Trophoblast cell (in vitro differentiated cells and primary cell): ENCODE measurements around the gene SHROOM4.

Experiments used
- DNase-seq, 2 donors: peaks; one replicate each; pipeline ENCODE4 v3.0.0-alpha.2; 2016
- H2AFZ ChIP-seq: 2 replicates; pipeline ENCODE4 v1.6.1; 2013; ENCODE audit warnings: low read length, moderate library complexity, mild to moderate bottlenecking; ENCODE audit not compliant: insufficient read depth, poor library complexity
- H2AK5ac ChIP-seq: 2 replicates; pipeline ENCODE4 v1.6.1; 2013; ENCODE audit warnings: mild to moderate bottlenecking, low read length
- H2BK120ac ChIP-seq: 2 replicates; pipeline ENCODE4 v1.6.1; 2013; ENCODE audit warnings: low read length, mild to moderate bottlenecking, moderate library complexity; ENCODE audit not compliant: insufficient read depth, poor library complexity
- H2BK12ac ChIP-seq: 2 replicates; pipeline ENCODE4 v1.6.1; 2013; ENCODE audit warnings: mild to moderate bottlenecking, low read length, moderate library complexity
- H2BK5ac ChIP-seq: 2 replicates; pipeline ENCODE4 v1.6.1; 2013; ENCODE audit warnings: low read length, low read depth, moderate library complexity, mild to moderate bottlenecking; ENCODE audit not compliant: poor library complexity
- H3K14ac ChIP-seq: 2 replicates; pipeline ENCODE4 v1.6.1; 2013; ENCODE audit warnings: mild to moderate bottlenecking, low read length
- H3K18ac ChIP-seq: 2 replicates; pipeline ENCODE4 v1.6.1; 2013; ENCODE audit warnings: mild to moderate bottlenecking, low read length
- H3K23ac ChIP-seq: 2 replicates; pipeline ENCODE4 v1.6.1; 2013; ENCODE audit warnings: low read length
- H3K27ac ChIP-seq: 2 replicates; pipeline ENCODE4 v1.5.1; 2013; ENCODE audit warnings: low read depth, mild to moderate bottlenecking, inconsistent platforms, low read length, moderate library complexity
- H3K27me3 ChIP-seq: 2 replicates; pipeline ENCODE4 v1.6.1; 2013; ENCODE audit warnings: inconsistent platforms, mild to moderate bottlenecking, low read length, moderate library complexity; ENCODE audit not compliant: insufficient read depth
- H3K36me3 ChIP-seq, 2 experiments: 1 replicate in 1 of 2; 2 replicates in 1 of 2; pipeline ENCODE4 v1.6.1; 2013; ENCODE audit warnings: low read length in 2 of 2, mild to moderate bottlenecking in 2 of 2, moderate library complexity in 1 of 2; ENCODE audit not compliant: insufficient read depth in 2 of 2, control insufficient read depth in 1 of 2
- H3K4ac ChIP-seq: 2 replicates; pipeline ENCODE4 v1.6.1; 2013; ENCODE audit warnings: low read depth, mild to moderate bottlenecking, low read length, moderate library complexity
- H3K4me1 ChIP-seq, 2 experiments: 1 replicate in 1 of 2; 2 replicates in 1 of 2; pipeline ENCODE4 v1.6.1; 2013; ENCODE audit warnings: low read length in 2 of 2, mild to moderate bottlenecking in 2 of 2, moderate library complexity in 1 of 2; ENCODE audit not compliant: insufficient read depth in 2 of 2, control insufficient read depth in 1 of 2
- H3K4me2 ChIP-seq: 2 replicates; pipeline ENCODE4 v1.6.1; 2013; ENCODE audit warnings: inconsistent platforms, mild to moderate bottlenecking, low read length, moderate library complexity
- H3K4me3 ChIP-seq: 2 replicates; pipeline ENCODE4 v1.5.1; 2013; ENCODE audit warnings: mild to moderate bottlenecking, low read depth, low read length, inconsistent platforms
- H3K79me1 ChIP-seq: one replicate; pipeline ENCODE4 v1.6.1; 2013; ENCODE audit warnings: low read length
- H3K79me2 ChIP-seq: 2 replicates; pipeline ENCODE4 v1.6.1; 2013; ENCODE audit warnings: low read length, mild to moderate bottlenecking; ENCODE audit not compliant: control insufficient read depth, insufficient read depth, poor library complexity
- H3K9ac ChIP-seq: 2 replicates; pipeline ENCODE4 v1.6.1; 2013; ENCODE audit warnings: mild to moderate bottlenecking, low read length
- H3K9me3 ChIP-seq: 2 replicates; pipeline ENCODE4 v1.6.1; 2013; ENCODE audit warnings: low read depth, mild to moderate bottlenecking, control low read depth, inconsistent platforms, low read length; ENCODE audit not compliant: insufficient read depth
- H4K12ac ChIP-seq: 2 replicates; pipeline ENCODE4 v1.6.1; 2013; ENCODE audit warnings: low read depth, mild to moderate bottlenecking, low read length, moderate library complexity
- H4K8ac ChIP-seq: 2 replicates; pipeline ENCODE4 v1.6.1; 2013; ENCODE audit warnings: low read depth, mild to moderate bottlenecking, low read length, moderate library complexity
- H4K91ac ChIP-seq: one replicate; pipeline ENCODE4 v1.6.1; 2013; ENCODE audit warnings: low read depth, mild to moderate bottlenecking, low read length, moderate library complexity
- WGBS: extraction: QIAGEN DNeasy Blood & Tissue Kit; methylation state at CpG from one replicate; pipeline ENCODE4 v1.1.7; 2013; ENCODE audit warnings: missing lambda C conversion rate; ENCODE audit not compliant: insufficient read length, insufficient coverage; ENCODE audit errors: extremely low coverage; 5-methylcytosine and 5-hydroxymethylcytosine counted together

Gene SHROOM4

GRCh38 chrX:50780144-50780543 is 33.9 kb downstream of the SHROOM4 start:
- Histone ChIP-seq H3K4ac (no peak overlapping the region), H3K9me3 (no peaks in the 10 kb centered on the region), H3K9ac (no peak overlapping the region), H3K4me3 (no peak overlapping the region), H3K27ac (no peak overlapping the region), H2AFZ (no peak overlapping the region), H3K4me1 (peaks cover 2 to 4% of the 10 kb centered on the region in 2 experiments), H3K36me3 (no peaks in the 10 kb centered on the region), H3K23ac (no peak overlapping the region), H2AK5ac (no peak overlapping the region), H3K79me1 (no peaks in the 10 kb centered on the region), H3K18ac (no peak overlapping the region), H3K27me3 (no peaks in the 10 kb centered on the region), H4K8ac (no peak overlapping the region), H2BK12ac (no peak overlapping the region), H4K91ac (no peak overlapping the region), H2BK5ac (no peak overlapping the region), H3K14ac (no peak overlapping the region), H4K12ac (no peak overlapping the region), H3K4me2 (no peak overlapping the region), H2BK120ac (no peak overlapping the region), H3K79me2 (no peaks in the 10 kb centered on the region)
- no peak for DNase-seq
- WGBS, result no CpG with 5 or more reads among the region's 1 CpG

GRCh38 chrX:50779694-50780093 is 34.3 kb downstream of the SHROOM4 start:
- Histone ChIP-seq H3K36me3 (no peaks in the 10 kb centered on the region), H4K12ac (no peak overlapping the region)
- no CpG with 5 or more reads among the region's 2 CpGs for WGBS

GRCh38 chrX:50778272-50778671 is 35.7 kb downstream of the SHROOM4 start:
- Histone ChIP-seq H2BK5ac (no peak overlapping the region), H3K36me3 (no peaks in the 10 kb centered on the region), H4K12ac (no peak overlapping the region), H3K27ac (no peak overlapping the region), H3K9ac (no peak overlapping the region), H3K14ac (no peak overlapping the region), H3K4me1 (peaks cover 2 to 4% of the 10 kb centered on the region in 2 experiments), H3K27me3 (no peaks in the 10 kb centered on the region), H3K79me2 (no peaks in the 10 kb centered on the region), H2AFZ (no peak overlapping the region), H2BK12ac (no peak overlapping the region), H3K4me2 (no peak overlapping the region), H2BK120ac (no peak overlapping the region), H3K23ac (no peak overlapping the region), H3K4ac (no peak overlapping the region), H3K18ac (no peak overlapping the region), H4K8ac (no peak overlapping the region), H4K91ac (no peak overlapping the region), H2AK5ac (no peak overlapping the region), H3K9me3 (no peaks in the 10 kb centered on the region), H3K79me1 (no peaks in the 10 kb centered on the region), H3K4me3 (no peak overlapping the region)
- WGBS, result no CpG with 5 or more reads among the region's 2 CpGs
- DNase-seq, result no peak

More at GRCh38 chrX:50779694-50780093, 34.3 kb downstream of the SHROOM4 start:
- Histone ChIP-seq H2AK5ac (no peak overlapping the region), H2BK5ac (no peak overlapping the region), H2BK120ac (no peak overlapping the region), H2AFZ (no peak overlapping the region), H3K9ac (no peak overlapping the region), H3K4ac (no peak overlapping the region), H3K79me1 (no peaks in the 10 kb centered on the region), H4K91ac (no peak overlapping the region), H3K4me2 (no peak overlapping the region), H3K23ac (no peak overlapping the region), H3K18ac (no peak overlapping the region), H4K8ac (no peak overlapping the region), H3K14ac (no peak overlapping the region), H3K27ac (no peak overlapping the region), H3K9me3 (no peaks in the 10 kb centered on the region), H3K4me1 (peaks cover 2 to 4% of the 10 kb centered on the region in 2 experiments), H2BK12ac (no peak overlapping the region), H3K27me3 (no peaks in the 10 kb centered on the region), H3K79me2 (no peaks in the 10 kb centered on the region), H3K4me3 (no peak overlapping the region)
- no peak for DNase-seq

- no peak overlapping the region for H3K4me3 ChIP-seq
- no peak overlapping the region for H3K14ac ChIP-seq
- H4K12ac ChIP-seq, result no peak overlapping the region
- no peak overlapping the region for H3K23ac ChIP-seq
- no peaks in the 10 kb centered on the region for H3K27me3 ChIP-seq
- H4K8ac ChIP-seq, result no peak overlapping the region
- H3K79me2 ChIP-seq, result no peaks in the 10 kb centered on the region
- no peak overlapping the region for H3K18ac ChIP-seq
- no peak overlapping the region for H2BK12ac ChIP-seq
- no peak overlapping the region for H2AK5ac ChIP-seq
- no peak overlapping the region for H2BK120ac ChIP-seq
- H3K9me3 ChIP-seq, result no peaks in the 10 kb centered on the region
- H3K9ac ChIP-seq, result no peak overlapping the region
- H3K4ac ChIP-seq, result no peak overlapping the region
- no CpG with 5 or more reads among the region's 2 CpGs for WGBS
- H2BK5ac ChIP-seq, result no peak overlapping the region
- no peak overlapping the region for H3K27ac ChIP-seq
- no peak overlapping the region for H2AFZ ChIP-seq
- H3K79me1 ChIP-seq, result no peaks in the 10 kb centered on the region
- H3K4me2 ChIP-seq, result no peak overlapping the region
- no peak for DNase-seq
- no peak overlapping the region for H4K91ac ChIP-seq
- no peaks in the 10 kb centered on the region for H3K36me3 ChIP-seq
- H3K4me1 ChIP-seq, result peaks cover 2 to 4% of the 10 kb centered on the region in 2 experiments
Observed at GRCh38 chrX:50776248-50776647, 37.7 kb downstream of the SHROOM4 start.
